NCI-H2227 treated with DMSO at 0.1 percent for 48 hours (cell line): ENCODE results near the gene MTG1.

Experiments used
- DNase-seq: peaks from one replicate; lab custom pipeline; 2025; lab: John Stamatoyannopoulos, UW

MTG1 gene

DNA sequence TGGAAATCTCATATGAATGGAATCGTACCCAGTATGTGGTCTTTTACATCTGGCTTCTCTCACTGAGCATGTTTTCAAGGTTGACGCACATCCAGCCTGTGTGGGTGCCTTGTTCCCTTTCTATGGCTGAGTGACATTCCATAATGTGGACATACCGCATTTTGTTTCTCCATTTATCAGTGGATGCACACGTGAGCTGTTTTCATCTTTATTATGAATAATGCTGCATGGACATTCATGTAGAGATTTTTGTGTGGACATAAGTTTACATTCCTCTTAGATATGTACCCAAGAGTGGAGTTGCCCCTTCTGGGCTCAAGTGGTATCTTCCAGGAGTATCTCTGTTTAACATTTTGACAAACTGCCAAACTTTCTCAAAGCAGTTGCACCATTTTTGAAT lies 58.5 kb downstream of the MTG1 start:
- DNase-seq, result no peak

DNA sequence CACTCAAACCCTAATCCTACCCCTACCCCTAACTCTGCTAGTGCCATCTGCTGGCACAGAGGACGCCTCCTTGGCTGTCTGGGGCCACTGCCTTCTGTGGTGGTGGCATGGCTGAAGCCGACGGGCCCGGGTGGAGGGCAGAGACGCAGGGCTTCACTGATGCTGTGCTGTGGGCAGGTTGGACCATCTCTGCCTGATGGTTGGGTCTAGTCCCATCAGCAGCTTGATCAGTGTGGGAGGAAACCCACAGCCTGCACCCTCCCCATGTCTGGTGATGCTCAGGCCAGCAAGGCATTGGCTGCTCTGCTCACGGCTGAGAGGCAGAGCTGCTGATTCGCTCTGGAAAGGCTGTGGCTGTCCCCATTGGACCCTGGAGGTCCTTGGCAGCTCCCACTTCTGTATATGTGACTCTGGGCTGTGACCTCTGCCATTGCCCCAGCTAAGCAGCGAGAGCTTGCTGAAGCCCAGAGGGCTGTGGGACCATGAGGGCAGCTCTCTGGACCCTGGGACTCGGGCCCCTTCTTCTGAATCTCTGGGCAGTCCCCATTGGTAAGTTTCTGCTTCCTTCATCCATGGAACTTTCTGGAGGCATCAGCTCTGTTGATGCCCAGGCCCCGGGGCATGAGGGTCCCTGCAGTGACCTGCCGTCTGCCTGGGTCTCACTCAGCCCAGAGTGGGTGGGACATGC lies 59.7 kb downstream of the MTG1 start, which contains the start of gene SCART1:
Gene SCART1, plus strand, starts transcription at position 430 of the 688 bp plus-strand sequence. Its CDS starts 53 bp downstream, at position 483.
- DNase-seq, result no peak

GRCh38 chr10:133454204-133454893 lies 60.4 kb downstream of the MTG1 start:
- no peak for DNase-seq

- DNase-seq, result no peak
Observed at GRCh38 chr10:133455196-133455595, 61.2 kb downstream of the MTG1 start.

DNA sequence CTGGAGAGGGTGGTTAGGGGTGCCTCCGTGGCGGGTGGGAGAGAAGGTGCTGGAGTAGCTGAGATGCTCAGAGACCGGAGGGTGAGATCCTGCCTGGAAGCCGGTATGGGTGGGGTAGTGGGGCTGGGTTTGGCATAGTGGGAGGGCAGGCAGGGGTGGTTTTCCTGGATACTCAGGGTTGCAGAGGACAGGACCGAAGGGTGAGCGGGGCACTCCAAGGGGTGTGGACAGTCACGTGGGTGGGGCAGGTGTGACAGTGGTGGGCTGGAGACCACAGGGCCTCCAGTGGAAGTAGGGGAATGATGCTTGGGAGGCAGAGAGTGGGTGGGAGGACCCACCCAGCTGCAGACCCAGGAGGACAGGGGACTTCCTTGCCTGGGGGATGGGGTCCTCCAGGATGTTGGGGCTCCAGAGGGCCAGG lies 61.7 kb downstream of the MTG1 start:
- DNase-seq, result no peak

DNA sequence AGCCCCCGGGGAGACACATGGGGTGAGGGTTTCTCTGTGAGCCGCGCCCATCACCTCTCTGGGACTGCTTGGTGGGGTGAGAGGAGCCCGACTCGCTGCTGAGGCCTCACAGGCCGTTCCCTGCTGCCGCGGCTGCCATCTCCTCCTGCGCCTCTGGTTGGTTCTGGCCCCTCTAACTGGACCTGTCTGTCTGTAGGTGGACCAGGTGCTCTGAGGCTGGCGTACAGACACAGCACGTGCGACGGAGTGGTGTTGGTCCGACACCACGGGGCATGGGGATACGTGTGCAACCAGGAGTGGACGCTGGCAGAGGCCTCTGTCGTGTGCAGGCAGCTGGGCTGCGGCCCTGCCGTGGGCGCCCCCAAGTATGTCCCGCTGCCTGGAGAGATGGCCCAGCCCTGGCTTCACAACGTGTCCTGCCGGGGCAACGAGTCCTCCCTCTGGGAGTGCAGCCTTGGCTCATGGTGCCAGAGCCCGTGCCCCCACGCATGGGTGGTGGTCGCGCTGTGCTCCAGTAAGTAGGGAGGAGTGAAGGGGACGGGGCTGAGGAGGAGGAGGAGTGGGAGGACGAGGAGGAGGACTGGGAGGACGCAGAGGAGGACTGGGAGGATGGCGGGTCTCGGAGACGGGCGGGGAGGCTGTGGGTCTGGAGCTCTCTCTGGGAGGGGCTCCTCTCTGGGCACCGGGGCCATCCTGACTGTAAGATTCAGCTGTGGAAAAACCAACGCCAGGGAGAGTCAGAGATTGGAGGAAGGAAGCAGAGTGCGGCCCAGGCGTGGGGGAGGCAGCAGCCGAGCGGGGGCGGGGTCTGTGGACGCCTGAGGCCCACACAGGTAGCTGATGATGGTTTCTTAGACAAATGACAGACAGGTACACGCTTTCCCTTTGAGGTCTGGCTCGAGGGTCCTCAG lies 62.3 kb downstream of the MTG1 start:
- no peak for DNase-seq

GRCh38 chr10:133457100-133457841 lies 63.3 kb downstream of the MTG1 start:
- no peak for DNase-seq

- DNase-seq, result no peak
Observed at GRCh38 chr10:133458021-133458709, 64.2 kb downstream of the MTG1 start.

DNA sequence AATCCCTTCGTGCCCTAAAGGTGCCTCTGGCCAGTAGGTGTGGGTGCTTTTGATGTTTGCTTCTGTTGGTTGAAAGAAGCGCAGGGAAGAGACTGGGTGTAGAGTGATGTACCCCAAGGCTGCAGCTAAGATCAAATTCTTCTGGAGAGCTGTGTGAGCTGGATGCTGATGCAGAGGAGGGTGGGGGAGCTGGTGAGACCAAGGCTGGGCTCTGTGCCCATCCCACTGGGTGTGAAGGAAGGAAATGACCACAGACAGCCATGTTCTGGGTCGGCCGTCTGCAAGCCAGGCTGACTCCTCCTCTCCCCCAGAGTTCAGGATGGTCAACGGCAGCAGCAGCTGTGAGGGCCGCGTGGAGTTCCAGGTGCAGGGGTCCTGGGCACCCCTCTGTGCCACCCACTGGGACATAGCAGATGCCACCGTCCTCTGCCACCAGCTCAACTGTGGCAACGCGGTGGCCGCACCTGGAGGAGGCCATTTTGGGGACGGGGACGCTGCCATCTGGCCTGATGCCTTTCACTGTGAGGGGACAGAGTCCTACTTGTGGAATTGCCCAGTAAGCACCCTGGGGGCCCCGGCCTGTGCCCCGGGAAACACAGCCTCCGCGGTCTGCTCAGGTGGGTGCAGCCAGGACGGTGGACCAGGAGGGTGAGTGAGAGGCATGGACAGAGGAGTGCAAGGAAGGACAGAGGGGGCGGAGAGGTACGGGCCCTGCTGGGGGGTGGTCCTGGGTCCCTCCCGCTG lies 64.9 kb downstream of the MTG1 start:
- no peak for DNase-seq

DNA sequence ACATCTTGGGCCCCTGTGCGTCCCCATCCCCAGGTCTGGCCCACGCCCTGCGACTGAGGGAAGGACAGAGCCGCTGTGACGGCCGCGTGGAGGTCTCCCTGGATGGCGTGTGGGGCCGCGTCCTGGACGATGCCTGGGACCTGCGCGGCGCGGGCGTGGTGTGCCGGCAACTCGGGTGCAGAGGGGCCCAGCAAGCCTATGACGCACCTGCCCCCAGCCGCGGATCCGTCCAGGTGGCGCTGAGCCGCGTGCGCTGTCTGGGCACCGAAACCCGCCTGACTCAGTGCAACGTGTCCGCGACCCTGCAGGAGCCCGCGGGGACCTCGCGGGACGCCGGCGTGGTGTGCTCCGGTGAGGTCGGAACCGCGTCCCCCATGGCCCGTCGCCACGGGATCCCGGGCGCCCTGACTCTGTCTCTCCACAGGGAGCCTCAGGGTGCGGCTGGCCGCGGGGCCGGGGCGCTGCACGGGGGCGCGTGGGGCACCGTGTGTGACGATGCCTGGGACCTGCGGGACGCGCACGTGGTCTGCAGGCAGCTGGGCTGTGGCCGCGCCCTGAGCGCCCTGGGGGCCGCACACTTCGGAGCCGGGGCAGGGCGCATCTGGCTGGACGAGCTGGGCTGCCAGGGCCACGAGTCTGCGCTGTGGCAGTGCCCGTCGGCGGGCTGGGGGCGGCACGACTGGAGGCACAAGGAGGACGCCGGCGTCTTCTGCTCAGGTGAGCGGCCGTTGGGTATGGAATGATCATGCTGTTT lies 65.7 kb downstream of the MTG1 start:
- DNase-seq, result no peak

DNA sequence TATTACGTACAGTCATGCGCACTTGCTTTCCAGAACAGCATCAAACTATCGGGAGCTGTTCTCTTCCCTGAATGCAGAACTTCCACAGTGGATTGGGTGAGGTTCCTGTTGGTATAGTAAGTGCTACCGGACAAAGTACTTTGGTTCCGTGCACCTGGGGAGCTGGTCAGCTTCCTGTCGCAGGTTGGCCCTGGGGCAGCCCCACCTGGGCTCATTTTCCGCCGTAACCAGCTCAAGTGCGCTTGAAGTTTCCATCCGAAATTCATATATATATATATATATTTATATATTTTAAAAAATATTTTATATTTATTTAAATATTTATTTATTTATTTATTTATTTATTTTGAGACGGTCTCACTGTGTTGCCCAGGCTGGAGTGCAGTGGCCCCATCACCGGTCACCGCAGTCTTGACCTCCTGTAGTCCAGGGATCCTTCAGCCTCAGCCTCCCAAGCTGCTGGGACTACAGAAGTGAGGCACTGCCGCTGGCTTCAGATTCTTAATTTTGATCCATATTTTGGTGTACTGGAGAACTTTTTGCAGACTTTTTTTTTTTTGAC lies 66.3 kb downstream of the MTG1 start:
- DNase-seq, result no peak

DNA sequence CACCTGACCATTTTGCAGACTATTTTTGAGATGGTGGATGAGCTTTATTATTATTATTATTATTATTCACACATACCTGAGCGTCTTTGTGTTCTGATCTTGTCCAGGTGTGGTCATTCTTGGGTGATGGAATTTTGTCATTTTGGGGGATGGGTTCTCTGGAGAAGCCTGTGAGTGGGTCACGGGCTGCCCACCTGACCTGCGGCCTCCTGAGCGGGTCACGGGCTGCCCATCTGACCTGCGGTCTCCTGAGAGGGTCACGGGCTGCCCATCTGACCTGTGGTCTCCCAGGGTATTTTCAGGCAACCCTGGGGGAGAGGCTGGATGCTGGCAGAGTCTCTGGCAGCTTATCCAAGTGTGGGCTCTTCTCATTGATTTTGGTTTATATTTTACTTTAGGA lies 67.1 kb downstream of the MTG1 start:
- no peak for DNase-seq

DNA sequence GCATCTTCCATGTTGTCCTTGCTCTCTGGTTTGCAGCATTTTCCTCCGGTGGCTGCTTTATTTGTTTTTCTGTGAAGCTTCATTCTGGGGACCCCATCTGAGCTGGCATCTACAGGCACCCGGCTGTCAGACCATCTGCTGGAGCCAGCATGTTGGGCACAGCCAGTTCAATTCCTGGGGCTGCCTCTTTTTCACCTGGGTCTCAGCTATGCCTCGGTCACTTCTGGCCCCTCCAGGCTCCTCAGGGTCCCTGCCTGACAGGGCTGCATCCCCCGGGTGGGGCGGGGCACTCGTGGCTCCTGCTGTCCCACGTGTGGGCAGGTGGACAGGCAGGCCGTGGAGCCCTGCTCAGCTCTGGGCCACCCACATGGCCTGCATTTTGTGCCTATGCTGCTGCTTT lies 67.9 kb downstream of the MTG1 start:
- DNase-seq, result no peak

- DNase-seq, result no peak
Observed at GRCh38 chr10:133462512-133463305, 68.8 kb downstream of the MTG1 start.

GRCh38 chr10:133464582-133465031 lies 70.7 kb downstream of the MTG1 start:
- DNase-seq, result no peak

GRCh38 chr10:133465191-133465949 lies 71.4 kb downstream of the MTG1 start:
- no peak for DNase-seq

GRCh38 chr10:133465950-133466474 lies 72.1 kb downstream of the MTG1 start:
- no peak for DNase-seq
